Adrenal gland (tissue), 5 donors: ENCODE results near the gene TTC4.

Experiments used
- CTCF ChIP-seq, 6 experiments: fragments of 450-650 bp in 4 of 6; fragments of 200-600 bp in 2 of 6; sonication (generic) in 1 of 6; IDR thresholded peaks; 1 replicate in 5 of 6; 2 replicates in 1 of 6; pipeline versions ENCODE4 v1.5.1 to v1.8.0; 2016 to 2021; ENCODE audit warnings: antibody characterized with exemption in 6 of 6, mild to moderate bottlenecking in 2 of 6, moderate library complexity in 1 of 6
- POLR2A ChIP-seq, 2 donors: fragments of 450-650 bp; IDR thresholded peaks; one replicate each; pipeline ENCODE4 v1.6.1; 2017; ENCODE audit warnings: antibody characterized with exemption in 2 of 2, mild to moderate bottlenecking in 2 of 2, moderate library complexity in 1 of 2
- donor health status: DM: no; HTN: no; CAD: no.

- TF ChIP-seq CTCF (IDR thresholded peaks at IDR 0.05) = peak in 3 of 6 experiments; percentile 15 to 19 (median 16)
- TF ChIP-seq POLR2A (IDR thresholded peaks at IDR 0.05) = no peak
Observed at GRCh38 chr1:54764922-54765561, 49.4 kb downstream of the TTC4 start.
